Astrocyte of the spinal cord (primary cell): ENCODE results near the gene GNG13.

ENCODE experiments used
- DNase-seq: peaks from one replicate; pipeline ENCODE4 v3.0.0; 2011; ENCODE audit warnings: low read depth, low spot score
- H3K4me3 ChIP-seq: 2 replicates; pipeline ENCODE4 v1.5.1; 2011; ENCODE audit warnings: low read depth, mild to moderate bottlenecking, low read length, moderate library complexity
- in situ Hi-C: cut with HindIII; loops from 2 replicates; pipeline ENCODE4 v1.10.0; 2017; ENCODE audit warnings: low sequenced_read_pairs
- TF ChIP-seq, protein P1 (sequence below): IDR thresholded peaks from 2 replicates; pipeline ENCODE4 v1.5.1; 2012; ENCODE audit warnings: low read depth, mild to moderate bottlenecking, low read length, inconsistent platforms

GNG13 gene

DNA sequence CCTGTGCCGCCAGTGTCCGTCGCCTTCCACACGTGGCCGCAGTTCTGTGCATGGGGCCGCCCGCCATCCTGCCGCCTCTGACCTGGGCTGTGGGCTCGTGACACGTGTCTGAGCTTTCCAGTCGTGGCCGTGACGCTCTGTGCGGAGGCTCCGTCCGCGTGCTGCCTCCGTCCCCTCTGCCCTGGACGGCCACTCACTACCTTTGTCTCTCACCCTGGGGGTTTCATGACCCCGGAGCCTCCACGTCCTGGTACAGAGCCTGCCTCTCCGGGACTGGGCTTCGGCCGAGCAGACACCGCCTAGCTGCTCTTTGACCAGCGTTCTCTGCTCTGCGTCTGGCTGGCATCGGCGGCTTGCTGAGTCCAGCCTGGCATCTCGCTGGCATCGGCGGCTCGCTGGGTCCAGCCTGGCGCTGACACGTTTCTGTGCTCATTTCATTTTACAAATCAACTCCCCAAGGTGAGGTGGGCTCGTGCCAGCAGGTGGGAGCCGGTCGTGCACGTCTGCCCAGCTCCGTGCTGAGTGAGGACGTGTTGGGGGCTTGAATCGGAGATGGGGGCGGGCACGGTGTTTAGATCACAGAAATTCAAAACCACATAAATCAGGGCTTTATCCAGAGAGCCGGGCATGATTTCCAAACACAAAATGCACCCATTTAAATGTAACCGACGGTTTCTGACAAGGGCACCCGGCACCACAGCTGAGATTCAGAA is 44.3 kb upstream of the GNG13 start:
- in situ Hi-C loops: no loop called here
- DNase-seq: no peak
- H3K4me3 ChIP-seq: no peak overlapping the region
- TF ChIP-seq, protein P1, sequence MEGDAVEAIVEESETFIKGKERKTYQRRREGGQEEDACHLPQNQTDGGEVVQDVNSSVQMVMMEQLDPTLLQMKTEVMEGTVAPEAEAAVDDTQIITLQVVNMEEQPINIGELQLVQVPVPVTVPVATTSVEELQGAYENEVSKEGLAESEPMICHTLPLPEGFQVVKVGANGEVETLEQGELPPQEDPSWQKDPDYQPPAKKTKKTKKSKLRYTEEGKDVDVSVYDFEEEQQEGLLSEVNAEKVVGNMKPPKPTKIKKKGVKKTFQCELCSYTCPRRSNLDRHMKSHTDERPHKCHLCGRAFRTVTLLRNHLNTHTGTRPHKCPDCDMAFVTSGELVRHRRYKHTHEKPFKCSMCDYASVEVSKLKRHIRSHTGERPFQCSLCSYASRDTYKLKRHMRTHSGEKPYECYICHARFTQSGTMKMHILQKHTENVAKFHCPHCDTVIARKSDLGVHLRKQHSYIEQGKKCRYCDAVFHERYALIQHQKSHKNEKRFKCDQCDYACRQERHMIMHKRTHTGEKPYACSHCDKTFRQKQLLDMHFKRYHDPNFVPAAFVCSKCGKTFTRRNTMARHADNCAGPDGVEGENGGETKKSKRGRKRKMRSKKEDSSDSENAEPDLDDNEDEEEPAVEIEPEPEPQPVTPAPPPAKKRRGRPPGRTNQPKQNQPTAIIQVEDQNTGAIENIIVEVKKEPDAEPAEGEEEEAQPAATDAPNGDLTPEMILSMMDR: no peak

DNA sequence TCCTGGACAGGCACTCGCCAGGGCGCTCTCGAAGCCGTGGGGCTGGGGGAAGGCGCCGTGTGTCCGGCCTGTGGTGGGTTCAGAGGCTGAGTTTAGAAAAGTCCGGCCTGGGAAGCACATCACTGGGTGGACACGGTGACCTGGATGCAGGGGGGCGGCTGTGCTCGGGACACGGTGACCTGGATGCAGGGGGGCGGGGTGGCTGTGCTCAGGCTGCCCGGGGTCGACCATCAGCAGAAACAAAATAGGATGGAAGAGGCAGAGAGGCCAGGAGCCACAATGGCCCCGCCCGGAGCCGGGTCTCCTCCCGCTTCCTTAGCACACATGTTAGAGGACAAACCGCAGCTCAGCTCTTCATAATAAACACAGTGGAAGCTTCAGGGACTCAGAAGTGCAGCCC is 43.2 kb upstream of the GNG13 start:
- H3K4me3 ChIP-seq: no peak overlapping the region
- in situ Hi-C loops: no loop called here
- no peak for DNase-seq
- TF ChIP-seq, protein P1: no peak

DNA sequence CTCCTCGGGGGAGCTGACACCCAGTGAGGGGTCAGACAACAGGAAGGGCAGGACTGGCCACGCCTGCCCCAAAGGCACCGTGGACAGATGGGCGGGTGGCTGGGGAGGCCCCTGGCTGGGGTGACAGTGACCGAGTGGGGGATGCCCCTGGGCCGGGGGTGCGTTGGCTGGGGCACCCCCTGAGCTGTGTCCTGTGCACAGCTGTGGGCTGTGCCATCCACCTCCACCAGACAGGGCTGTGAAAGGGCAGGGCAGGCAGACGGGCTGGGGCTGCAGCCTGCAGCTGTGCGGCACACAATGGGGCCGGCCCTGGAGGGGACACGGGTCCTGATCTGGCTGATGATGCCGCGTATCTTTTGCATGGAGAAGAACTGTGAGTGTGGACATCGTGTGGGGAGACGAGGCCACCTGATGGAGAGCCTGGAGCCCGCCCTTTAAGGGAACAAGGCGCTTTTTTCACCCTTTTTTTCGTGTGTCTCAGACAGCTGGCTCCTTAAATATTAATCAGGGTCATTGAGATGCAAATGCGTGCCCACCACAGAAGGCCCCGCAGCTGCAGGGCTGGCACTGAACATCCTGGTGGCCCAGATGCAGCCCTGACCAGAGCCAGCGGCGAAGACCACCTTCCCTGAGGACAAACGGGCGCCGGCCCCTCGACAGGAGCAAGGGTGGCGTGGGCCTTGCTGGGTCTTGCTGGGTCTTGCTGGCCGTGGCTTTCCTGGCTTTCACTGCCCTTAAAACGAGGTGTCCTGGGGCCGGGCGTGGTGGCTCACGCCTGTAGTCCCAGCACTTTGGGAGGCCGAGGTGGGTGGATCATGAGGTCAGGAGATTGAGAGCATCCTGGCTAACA is 42.4 kb upstream of the GNG13 start:
- DNase-seq: no peak
- in situ Hi-C loops: no loop called here
- no peak overlapping the region for H3K4me3 ChIP-seq
- TF ChIP-seq, protein P1: no peak

DNA sequence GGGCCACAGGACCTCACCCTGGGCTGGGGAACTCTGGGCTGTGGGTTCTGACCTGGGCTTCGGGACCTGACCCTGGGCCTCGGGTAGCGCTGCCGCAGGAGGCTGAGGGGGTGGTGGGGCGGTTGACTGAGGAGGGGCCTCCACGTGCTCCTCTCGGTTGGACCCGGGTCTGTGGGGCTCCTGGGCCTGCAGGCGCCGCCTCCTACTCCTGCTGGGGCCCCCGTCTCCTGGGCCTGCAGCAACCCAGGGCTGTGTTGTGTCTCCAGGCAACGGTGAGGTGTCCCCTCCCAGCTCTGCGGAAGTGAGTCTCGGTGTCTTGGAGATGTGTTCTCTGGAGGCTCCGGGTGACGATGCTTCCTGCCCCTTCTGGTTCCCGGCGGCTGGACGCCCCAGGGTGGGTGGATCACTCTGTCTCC is 41.5 kb upstream of the GNG13 start:
- DNase-seq: no peak
- in situ Hi-C loops: no loop called here
- TF ChIP-seq, protein P1: no peak
- no peak overlapping the region for H3K4me3 ChIP-seq

DNA sequence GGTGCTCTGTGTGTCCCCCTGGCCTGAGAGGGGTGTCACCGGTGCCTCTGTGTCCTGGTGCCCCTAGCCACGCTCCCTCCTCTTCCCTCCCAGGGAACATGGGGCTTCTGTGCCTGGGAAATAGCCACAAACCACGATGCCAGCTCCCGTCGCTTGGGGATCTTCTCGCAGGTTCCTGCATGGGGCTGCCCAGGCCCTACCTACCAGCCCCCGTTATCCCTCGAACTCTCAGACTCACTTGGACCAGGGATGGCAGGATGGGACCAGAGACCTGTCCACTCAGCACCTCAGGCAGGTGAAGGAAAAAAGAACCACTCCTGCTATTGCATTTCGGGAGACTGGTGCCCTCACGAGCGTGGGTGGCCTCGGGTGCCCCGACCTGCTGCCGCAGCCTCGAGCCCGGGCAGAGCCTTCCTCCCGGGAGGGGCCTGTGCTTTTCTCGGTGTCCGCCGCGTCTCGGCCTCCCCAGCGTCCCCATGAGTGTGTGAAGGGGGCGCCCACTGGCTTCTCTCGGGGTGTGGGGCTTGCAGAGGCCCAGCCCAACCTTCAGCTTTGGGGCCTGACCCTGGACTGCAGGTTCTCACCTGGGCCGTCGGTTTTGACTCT is 41.0 kb upstream of the GNG13 start:
- TF ChIP-seq, protein P1: no peak
- in situ Hi-C loops: no loop called here
- H3K4me3 ChIP-seq: no peak overlapping the region
- no peak for DNase-seq

DNA sequence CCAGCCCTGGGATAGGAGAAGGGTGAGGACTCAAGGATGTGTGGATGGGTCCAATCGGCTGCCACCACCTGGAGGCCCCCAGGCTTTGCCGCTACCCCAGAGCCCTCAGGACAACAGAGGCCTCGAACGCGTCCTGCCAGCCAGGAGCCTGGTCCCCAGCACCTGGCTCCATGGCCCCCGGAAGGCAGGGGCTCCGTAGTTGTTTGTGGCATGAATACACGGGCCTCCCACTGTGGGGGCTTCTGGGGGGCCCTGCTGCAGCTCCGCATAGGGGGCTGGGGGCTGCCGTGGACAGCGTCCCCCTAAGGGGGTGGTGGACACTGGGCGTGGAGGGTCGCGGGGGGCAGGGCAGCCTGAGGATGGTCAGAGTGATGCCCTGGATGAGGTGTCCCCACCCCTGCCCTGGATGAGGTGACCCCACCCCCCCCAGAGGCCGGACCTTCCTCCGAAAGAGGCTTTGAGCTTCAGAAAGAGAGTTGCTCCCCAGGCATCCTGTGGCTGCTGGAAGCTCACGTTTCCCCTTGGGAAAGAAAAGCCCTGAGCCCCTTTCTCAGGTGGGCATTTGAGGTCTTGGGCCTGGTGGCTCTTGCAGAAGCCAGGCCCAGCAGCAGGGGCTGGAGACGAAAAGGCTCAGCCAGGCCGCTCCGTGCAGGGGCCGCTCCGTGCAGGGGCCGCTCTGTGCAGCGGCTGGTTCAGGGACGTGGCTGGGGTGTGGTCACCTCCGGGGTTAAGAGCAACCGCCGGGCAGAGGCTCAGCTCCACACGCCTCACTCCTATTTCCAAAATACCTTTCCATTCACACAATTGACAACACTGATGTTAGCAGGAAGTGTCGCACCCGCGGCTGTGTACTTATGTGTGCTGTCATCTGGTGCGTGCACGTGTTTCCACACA is 40.3 kb upstream of the GNG13 start:
- no peak overlapping the region for H3K4me3 ChIP-seq
- no peak for DNase-seq
- in situ Hi-C loops: no loop called here
- TF ChIP-seq, protein P1: no peak
